Coronary artery (tissue), 2 donors: ENCODE data around the gene FAM83B.
A peak's percentile ranks its signal among the peaks of the same experiment; 100 is the strongest.
"Not testable (repeated sequence)": the region's sequence is repeated elsewhere in the genome, so short reads cannot be mapped to it uniquely, and the experiment has no call there.

Source experiments
- DNase-seq: peaks from one replicate; pipeline ENCODE4 v3.0.0-alpha.2; 2017; ENCODE audit warnings: low spot score
- H3K27ac ChIP-seq, 2 donors: fragments of 200-600 bp; sonication (generic); one replicate each; pipeline ENCODE4 v1.5.1; 2016 to 2019
- H3K4me3 ChIP-seq: fragments of 200-600 bp; sonication (generic); 2 replicates; pipeline ENCODE4 v1.5.1; 2016; ENCODE audit warnings: mild to moderate bottlenecking, moderate library complexity
- CTCF ChIP-seq: fragments of 200-600 bp; sonication (generic); IDR thresholded peaks from one replicate; pipeline ENCODE4 v1.5.1; 2019; ENCODE audit warnings: antibody characterized with exemption

FAM83B gene

GRCh38 chr6:54846243-54846856 lies at the start of gene FAM83B:
TSS of gene FAM83B (plus strand) at chr6:54846771. CDS start at chr6:54870247, 23,476 bp downstream.
- peak within 1 kb of the TSS; percentile 61 for H3K4me3 ChIP-seq
- H3K27ac ChIP-seq, result no peak within 1 kb of the TSS
- DNase-seq, result no peak
- no peak for TF ChIP-seq CTCF

GRCh38 chr6:54796918-54797317 lies 49.7 kb upstream of the FAM83B start:
- not testable (repeated sequence) for DNase-seq, H3K4me3 ChIP-seq, H3K27ac ChIP-seq

- no peak for DNase-seq
Observed at GRCh38 chr6:54800050-54800600, 46.4 kb upstream of the FAM83B start.

GRCh38 chr6:54801244-54801643 lies 45.3 kb upstream of the FAM83B start:
- no peak for DNase-seq
- Histone ChIP-seq H3K4me3 (no peak overlapping the region), H3K27ac (no peak overlapping the region)
- no peak for TF ChIP-seq CTCF

More at GRCh38 chr6:54800050-54800600, 46.4 kb upstream of the FAM83B start:
- no peak for TF ChIP-seq CTCF
- no peak overlapping the region for H3K27ac ChIP-seq
- no peak overlapping the region for H3K4me3 ChIP-seq

- H3K27ac ChIP-seq, result no peak overlapping the region
- DNase-seq, result no peak
- no peak overlapping the region for H3K4me3 ChIP-seq
- TF ChIP-seq CTCF, result no peak
Observed at GRCh38 chr6:54801669-54802068, 44.9 kb upstream of the FAM83B start.

GRCh38 chr6:54802775-54803634 lies 43.6 kb upstream of the FAM83B start:
- Histone ChIP-seq H3K4me3 (no peak overlapping the region), H3K27ac (no peak overlapping the region)
- TF ChIP-seq CTCF, result no peak
- DNase-seq, result no peak

GRCh38 chr6:54805077-54805476 lies 41.5 kb upstream of the FAM83B start:
- no peak overlapping the region for H3K4me3 ChIP-seq
- H3K27ac ChIP-seq, result no peak overlapping the region
- DNase-seq, result no peak
- TF ChIP-seq CTCF, result no peak
